Vagina (tissue), 2 donors: ENCODE data around the gene STXBP4.

Source experiments
- POLR2A ChIP-seq, 2 donors: fragments of 450-650 bp; IDR thresholded peaks; one replicate each; pipeline ENCODE4 v1.6.1; 2017; ENCODE audit warnings: antibody characterized with exemption in 2 of 2, mild to moderate bottlenecking in 2 of 2, moderate library complexity in 2 of 2
- POLR2AphosphoS5 ChIP-seq, 2 donors: sonication (generic); formaldehyde crosslinking; IDR thresholded peaks; one replicate each; pipeline ENCODE4 v1.9.0; 2017; ENCODE audit warnings: antibody characterized with exemption in 2 of 2, mild to moderate bottlenecking in 2 of 2, low read depth in 1 of 2; ENCODE audit not compliant: insufficient read depth in 1 of 2
- TF ChIP-seq, protein P1 (sequence below), 3 experiments: fragments of 450-650 bp in 2 of 3; fragments of 200-600 bp in 1 of 3; sonication (generic) in 1 of 3; IDR thresholded peaks; one replicate each; pipeline ENCODE4 v1.5.1; 2017 to 2019; ENCODE audit warnings: antibody characterized with exemption in 3 of 3, mild to moderate bottlenecking in 2 of 3, moderate library complexity in 2 of 3

- TF ChIP-seq, protein P1, sequence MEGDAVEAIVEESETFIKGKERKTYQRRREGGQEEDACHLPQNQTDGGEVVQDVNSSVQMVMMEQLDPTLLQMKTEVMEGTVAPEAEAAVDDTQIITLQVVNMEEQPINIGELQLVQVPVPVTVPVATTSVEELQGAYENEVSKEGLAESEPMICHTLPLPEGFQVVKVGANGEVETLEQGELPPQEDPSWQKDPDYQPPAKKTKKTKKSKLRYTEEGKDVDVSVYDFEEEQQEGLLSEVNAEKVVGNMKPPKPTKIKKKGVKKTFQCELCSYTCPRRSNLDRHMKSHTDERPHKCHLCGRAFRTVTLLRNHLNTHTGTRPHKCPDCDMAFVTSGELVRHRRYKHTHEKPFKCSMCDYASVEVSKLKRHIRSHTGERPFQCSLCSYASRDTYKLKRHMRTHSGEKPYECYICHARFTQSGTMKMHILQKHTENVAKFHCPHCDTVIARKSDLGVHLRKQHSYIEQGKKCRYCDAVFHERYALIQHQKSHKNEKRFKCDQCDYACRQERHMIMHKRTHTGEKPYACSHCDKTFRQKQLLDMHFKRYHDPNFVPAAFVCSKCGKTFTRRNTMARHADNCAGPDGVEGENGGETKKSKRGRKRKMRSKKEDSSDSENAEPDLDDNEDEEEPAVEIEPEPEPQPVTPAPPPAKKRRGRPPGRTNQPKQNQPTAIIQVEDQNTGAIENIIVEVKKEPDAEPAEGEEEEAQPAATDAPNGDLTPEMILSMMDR (IDR thresholded peaks at IDR 0.05) = no peak
- no peak for TF ChIP-seq POLR2AphosphoS5 (IDR thresholded peaks at IDR 0.05; ENCODE audit: insufficient read depth in 1 of 2, low read depth in 1 of 2)
- no peak for TF ChIP-seq POLR2A (IDR thresholded peaks at IDR 0.05)
These were observed 189.9 kb downstream of the STXBP4 start for GRCh38 chr17:55158439-55158838.
